ENCODE data around the gene SLC39A7. TPM values are rescaled to one million over a fixed set of nuclear protein-coding genes. Genes with fewer than 3 reads are reported as not detected.

Gene SLC39A7, protein sequence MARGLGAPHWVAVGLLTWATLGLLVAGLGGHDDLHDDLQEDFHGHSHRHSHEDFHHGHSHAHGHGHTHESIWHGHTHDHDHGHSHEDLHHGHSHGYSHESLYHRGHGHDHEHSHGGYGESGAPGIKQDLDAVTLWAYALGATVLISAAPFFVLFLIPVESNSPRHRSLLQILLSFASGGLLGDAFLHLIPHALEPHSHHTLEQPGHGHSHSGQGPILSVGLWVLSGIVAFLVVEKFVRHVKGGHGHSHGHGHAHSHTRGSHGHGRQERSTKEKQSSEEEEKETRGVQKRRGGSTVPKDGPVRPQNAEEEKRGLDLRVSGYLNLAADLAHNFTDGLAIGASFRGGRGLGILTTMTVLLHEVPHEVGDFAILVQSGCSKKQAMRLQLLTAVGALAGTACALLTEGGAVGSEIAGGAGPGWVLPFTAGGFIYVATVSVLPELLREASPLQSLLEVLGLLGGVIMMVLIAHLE
- 100 to 1,000 TPM in 1 of 2 donors, 10 to 100 TPM in 1; 91.5 to 102 TPM for total RNA-seq

DNA sequence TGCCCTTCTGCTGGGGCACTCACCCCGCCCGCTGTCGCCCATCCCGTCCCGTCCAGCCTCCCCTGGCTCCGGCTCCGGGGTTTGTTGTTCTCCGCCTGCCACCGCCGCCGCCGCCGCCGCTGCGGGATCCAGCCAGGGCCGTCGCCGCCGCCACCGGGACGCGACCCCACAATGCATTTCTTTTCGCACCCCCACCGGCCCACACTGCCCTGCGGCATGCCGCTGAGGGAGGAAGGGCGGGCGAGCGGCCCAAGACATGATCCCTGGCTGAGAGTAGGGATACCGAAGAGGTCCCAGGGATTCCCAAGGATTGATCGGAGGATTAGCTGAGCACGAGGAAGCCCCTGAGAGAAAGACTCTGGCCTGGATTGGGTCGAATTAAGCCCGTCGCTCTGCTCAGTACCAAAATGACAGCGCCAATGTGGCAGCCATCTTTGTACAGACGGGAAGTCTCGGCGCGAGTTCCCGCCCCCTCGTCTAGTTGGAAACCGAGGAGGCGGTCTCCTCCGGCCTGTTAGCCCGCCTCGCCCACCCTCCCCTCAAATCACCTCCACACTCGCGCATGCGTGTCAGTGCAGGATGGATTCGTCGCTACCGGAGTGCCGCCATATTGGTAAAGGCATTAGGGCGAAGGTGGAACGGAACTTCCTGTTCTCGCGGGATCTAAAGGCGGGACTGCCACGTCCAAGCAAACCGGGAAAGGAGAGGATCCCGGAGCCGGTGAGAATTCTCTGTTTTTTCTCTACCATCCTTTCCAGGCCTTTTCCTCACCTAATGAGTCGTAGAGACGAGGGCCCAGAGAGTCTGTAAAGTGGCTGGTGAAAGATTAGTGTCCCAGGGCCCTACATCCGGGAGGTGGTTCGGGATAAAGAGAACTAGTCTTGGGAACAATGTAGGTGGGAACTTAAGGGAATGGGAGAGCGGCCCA, at the start of gene SLC39A7, which contains the start of gene RXRB:
SLC39A7 (plus strand) TSS at position 649 of the 928 bp plus-strand sequence. CDS start 379 bp downstream, outside the sequence.
RXRB (minus strand) TSS at position 447 of the 928 bp plus-strand sequence; CDS start at position 258, 189 bp downstream.
- Mint-ChIP-seq H3K4me3 (peak within 1 kb of the TSS; percentile 100), H3K9me3 (no peaks in the 10 kb centered on the region), H3K4me1 (ENCODE audit: low read depth in 2 of 2) (peaks cover 66 to 73% of the 10 kb centered on the region in 2 donors), H3K36me3 (peaks cover 43% of the 10 kb centered on the region), H3K27ac (peak within 1 kb of the TSS; percentile 98 to 100), H3K27me3 (no peaks in the 10 kb centered on the region)
- ATAC-seq (peak; percentile 83 to 90), DNase-seq (ENCODE audit: low spot score) (peak; percentile 98)

DNA sequence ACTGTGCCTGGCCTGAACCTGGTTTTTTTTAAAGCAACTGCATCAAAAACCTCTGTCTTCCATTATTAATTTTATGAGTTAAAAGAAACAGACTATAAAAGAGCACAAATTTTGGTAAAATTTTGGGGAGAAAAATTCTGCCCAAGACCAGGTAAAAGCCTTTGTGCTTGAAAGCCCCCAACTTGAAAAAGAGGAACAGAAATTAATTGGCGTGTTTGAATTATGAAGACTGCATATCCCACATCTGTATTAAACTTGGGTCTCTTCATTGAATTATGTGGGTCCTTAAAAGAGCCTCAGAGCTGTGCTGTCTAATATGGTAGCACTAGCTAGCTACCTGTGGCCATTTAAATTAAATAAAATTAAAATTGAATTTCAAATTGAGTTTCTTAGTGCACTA, 49.6 kb upstream of the SLC39A7 start:
- Mint-ChIP-seq H3K36me3 (peaks cover 8% of the 10 kb centered on the region), H3K9me3 (peaks cover 3% of the 10 kb centered on the region), H3K4me3 (no peak overlapping the region), H3K4me1 (ENCODE audit: low read depth in 2 of 2) (no peaks in the 10 kb centered on the region), H3K27me3 (peaks cover 11 to 21% of the 10 kb centered on the region in 2 donors), H3K27ac (no peak overlapping the region)
- no peak for ATAC-seq
- DNase-seq (ENCODE audit: low spot score), result no peak

DNA sequence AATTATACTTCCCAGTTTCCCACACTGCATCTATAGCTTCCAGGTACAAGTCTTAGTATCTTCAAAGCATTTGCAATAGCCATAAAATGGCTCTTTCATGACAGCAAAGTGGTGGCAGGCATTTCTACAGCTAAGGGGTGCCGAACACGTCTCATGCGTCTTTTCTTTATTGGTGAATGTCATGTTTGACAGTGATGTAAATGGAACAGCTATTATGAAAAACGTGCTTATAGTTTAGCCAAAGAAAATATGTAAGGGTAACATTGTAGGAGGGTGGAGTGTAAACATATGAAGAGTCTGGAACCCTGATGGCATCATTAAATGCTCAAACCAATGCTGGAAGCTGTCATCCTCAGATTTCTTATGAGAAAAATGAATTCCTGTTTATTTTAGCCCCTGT, 46.3 kb upstream of the SLC39A7 start:
- no peak for DNase-seq (ENCODE audit: low spot score)
- H3K27ac Mint-ChIP-seq, result no peak overlapping the region
- peaks cover 8% of the 10 kb centered on the region for H3K36me3 Mint-ChIP-seq
- H3K9me3 Mint-ChIP-seq, result peaks cover 3% of the 10 kb centered on the region
- ATAC-seq, result no peak
- H3K4me1 Mint-ChIP-seq (ENCODE audit: low read depth in 2 of 2), result no peaks in the 10 kb centered on the region
- H3K4me3 Mint-ChIP-seq, result no peak overlapping the region
- H3K27me3 Mint-ChIP-seq, result peaks cover 7 to 15% of the 10 kb centered on the region in 2 donors

DNA sequence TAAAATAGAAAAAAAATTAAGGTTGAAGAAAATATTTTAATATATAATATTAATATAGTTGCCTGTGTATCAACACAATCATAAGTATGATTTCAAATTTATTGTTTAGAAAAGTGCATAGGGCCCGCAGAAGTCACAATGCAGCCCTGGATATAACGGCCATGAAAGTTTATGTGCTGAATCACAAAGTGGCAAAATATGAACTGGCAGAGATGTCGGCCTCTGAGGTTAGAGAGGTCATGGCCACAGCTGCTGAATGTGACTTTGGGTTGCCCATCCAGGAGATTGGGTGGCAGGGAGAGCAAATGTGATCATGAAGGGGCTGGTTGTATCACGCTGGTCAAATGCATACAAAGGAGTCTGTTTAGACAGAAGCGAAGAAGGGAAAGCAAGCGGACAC, 44.1 kb upstream of the SLC39A7 start:
- Mint-ChIP-seq H3K36me3 (peaks cover 6% of the 10 kb centered on the region), H3K9me3 (peaks cover 3% of the 10 kb centered on the region), H3K27ac (no peak overlapping the region)

DNA sequence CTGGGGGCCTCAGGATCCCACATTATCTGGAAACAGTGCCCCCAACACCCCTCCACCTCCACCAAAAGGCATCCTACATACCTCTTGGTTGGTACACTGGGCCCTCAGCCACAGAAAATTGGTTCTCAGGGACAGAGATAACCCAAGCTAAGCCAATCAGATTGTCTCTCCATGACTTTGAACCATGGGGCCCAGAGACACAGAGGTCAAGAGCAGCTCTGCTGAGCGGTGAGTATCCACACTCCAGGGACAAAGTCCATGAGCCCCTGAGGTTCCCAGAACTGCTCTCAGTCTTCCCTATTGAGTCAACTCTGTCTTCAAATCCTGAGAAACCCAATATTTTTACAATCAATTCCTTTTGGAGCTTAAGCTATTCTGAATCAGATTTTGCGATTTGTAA, 43.7 kb upstream of the SLC39A7 start:
- Mint-ChIP-seq H3K27me3 (peaks cover 2 to 8% of the 10 kb centered on the region in 2 donors), H3K4me1 (ENCODE audit: low read depth in 2 of 2) (peaks cover 7 to 9% of the 10 kb centered on the region in 2 donors), H3K4me3 (no peak overlapping the region), H3K36me3 (peaks cover 2% of the 10 kb centered on the region), H3K27ac (no peak overlapping the region), H3K9me3 (peaks cover under 1% of the 10 kb centered on the region)
- no peak for DNase-seq (ENCODE audit: low spot score)
- no peak for ATAC-seq

More for the DNA sequence above, 44.1 kb upstream of the SLC39A7 start:
- H3K4me1 Mint-ChIP-seq (ENCODE audit: low read depth in 2 of 2), result peaks cover 3 to 5% of the 10 kb centered on the region in 2 donors
- ATAC-seq (no peak), DNase-seq (ENCODE audit: low spot score) (no peak)
- no peak overlapping the region for H3K4me3 Mint-ChIP-seq
- peaks cover 1 to 8% of the 10 kb centered on the region in 2 donors for H3K27me3 Mint-ChIP-seq

DNA sequence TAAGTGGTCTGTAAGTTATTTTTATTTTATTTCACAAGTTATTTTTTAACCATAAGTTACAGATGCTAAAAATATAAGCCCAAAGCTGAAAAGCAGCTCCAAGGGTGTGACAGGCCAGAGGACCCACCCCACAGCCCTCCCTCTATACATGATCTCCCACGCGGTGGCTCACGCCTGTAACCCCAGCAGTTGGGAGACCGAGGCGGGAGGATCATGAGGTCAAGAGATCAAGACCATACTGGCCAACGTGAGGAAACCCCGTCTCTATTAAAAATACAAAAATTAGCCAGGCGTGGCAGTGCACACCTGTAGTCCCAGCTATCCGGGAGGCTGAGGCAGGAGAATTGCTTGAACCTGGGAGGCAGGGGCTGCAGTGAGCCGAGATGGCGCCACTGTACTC, 40.6 kb upstream of the SLC39A7 start:
- H3K36me3 Mint-ChIP-seq, result no peaks in the 10 kb centered on the region
- H3K4me1 Mint-ChIP-seq (ENCODE audit: low read depth in 2 of 2), result peaks cover 10% of the 10 kb centered on the region in 2 donors
- no peak for DNase-seq (ENCODE audit: low spot score)
- ATAC-seq, result no peak
- no peaks in the 10 kb centered on the region for H3K9me3 Mint-ChIP-seq
- H3K4me3 Mint-ChIP-seq, result no peak overlapping the region
- no peak overlapping the region for H3K27ac Mint-ChIP-seq
- peaks cover 2 to 5% of the 10 kb centered on the region in 2 donors for H3K27me3 Mint-ChIP-seq

DNA sequence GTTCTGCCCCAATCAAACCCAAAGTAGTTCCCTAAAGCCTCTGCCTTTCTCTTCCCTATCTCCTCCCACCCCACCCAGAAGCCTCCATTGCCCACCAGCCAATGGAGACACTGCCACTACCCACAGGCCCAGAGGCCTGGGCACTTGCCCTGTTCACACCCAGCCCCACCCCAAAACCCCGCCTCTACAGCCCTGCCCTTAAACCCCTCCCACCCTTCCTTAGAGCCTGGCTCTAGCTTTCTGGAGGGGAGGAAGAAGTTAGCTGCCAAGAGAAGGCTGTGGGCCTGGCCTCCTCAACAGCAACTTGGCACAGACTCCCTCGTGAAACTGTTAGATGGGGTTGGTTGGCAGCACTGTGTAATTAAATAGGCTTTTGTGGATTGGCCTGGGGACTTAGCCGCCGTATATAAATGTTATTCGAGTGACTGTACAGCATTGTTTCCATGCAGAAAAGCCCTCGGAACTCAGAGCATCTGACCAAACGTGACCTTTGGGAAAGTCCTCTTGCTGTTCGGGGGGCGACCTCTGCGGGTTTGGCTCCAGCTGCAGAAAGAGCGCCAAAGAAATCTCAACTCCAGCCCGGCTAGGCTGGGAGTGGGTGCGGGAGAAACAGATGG, 39.8 kb upstream of the SLC39A7 start:
- DNase-seq (ENCODE audit: low spot score) (no peak), ATAC-seq (no peak)
- Mint-ChIP-seq H3K9me3 (no peaks in the 10 kb centered on the region), H3K36me3 (no peaks in the 10 kb centered on the region), H3K27ac (peak overlapping the region in 1 of 2 donors; percentile 79), H3K4me3 (peak overlapping the region; percentile 85), H3K27me3 (peaks cover 2 to 5% of the 10 kb centered on the region in 2 donors), H3K4me1 (ENCODE audit: low read depth in 2 of 2) (peaks cover 10% of the 10 kb centered on the region in 2 donors)

DNA sequence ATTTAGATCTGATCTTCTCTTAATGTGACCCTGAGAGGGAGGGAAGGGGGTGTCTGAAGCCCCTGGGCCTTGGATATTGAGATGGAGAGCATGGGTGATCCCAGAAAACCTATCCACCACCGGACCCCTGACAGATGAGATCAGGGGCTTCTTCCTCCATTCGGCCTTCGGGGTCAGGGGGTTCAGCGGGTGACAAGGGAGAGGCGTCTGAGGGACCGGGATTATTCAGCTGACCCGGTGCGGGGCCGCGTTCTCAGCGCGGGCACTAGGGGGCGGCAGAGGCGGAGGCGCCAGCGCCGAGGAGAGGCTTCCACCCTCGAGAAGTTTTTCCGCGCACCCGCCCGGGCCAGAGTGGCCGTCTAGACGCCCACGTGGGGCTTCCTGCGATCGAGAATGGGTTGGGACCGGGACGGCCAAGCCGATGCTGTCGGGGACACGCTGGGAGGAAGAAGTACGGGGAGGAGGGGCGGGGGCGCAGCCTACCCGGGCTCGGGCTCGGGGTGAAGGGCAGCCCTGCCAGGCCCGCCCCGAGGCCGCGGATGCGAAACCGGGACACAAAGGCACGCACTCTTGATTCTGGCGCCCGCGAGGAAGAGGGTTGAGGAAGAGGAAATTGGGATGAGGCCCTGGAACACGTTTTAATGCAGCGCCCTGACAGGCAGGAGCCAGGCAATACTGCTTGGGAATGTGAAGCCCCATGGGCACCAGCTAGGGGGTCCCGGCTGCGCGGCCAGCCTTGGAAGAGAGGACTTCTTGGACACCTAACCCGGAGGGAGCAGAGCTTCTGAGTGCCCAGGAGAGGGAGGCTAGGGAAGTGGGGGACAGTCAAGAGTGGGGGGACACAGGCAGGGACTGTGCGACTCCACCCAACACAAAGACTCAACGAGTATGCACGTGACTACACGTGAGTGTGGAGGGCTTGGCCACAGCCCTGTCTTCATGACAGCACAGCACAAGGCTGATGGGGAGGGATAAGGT, 39.0 kb upstream of the SLC39A7 start:
- no peaks in the 10 kb centered on the region for H3K9me3 Mint-ChIP-seq
- H3K36me3 Mint-ChIP-seq, result no peaks in the 10 kb centered on the region
- H3K27ac Mint-ChIP-seq, result peak overlapping the region in 1 of 2 donors; percentile 79
- ATAC-seq (peak; percentile 91 to 93), DNase-seq (ENCODE audit: low spot score) (peak; percentile 89)
- H3K4me1 Mint-ChIP-seq (ENCODE audit: low read depth in 2 of 2), result peaks cover 10% of the 10 kb centered on the region in 2 donors
- peaks cover 2 to 5% of the 10 kb centered on the region in 2 donors for H3K27me3 Mint-ChIP-seq
- peak overlapping the region; percentile 85 for H3K4me3 Mint-ChIP-seq

DNA sequence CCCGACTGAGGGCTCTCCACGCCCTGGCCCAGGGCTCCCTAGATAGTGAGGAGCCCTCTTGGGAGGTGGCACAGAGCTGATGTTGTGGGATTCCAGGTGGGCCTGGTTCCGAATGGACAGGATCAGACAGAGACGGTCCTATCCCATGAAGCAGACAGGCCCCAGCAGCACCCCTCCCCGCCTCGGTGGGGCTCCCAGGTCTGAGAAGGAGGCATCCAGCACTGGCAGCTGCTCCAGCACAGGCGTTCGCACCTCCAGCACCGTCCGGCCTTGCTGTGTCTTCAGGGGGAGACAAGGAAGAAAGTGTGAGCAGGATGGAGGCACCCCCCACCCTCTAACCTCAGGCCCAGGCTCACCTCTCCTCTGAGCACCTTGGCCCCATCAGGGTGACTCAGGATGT, 37.1 kb upstream of the SLC39A7 start:
- Mint-ChIP-seq H3K9me3 (no peaks in the 10 kb centered on the region), H3K4me3 (no peak overlapping the region), H3K36me3 (no peaks in the 10 kb centered on the region), H3K4me1 (ENCODE audit: low read depth in 2 of 2) (peaks cover 10% of the 10 kb centered on the region in 2 donors), H3K27ac (no peak overlapping the region), H3K27me3 (peaks cover 2 to 5% of the 10 kb centered on the region in 2 donors)
- DNase-seq (ENCODE audit: low spot score) (no peak), ATAC-seq (no peak)

DNA sequence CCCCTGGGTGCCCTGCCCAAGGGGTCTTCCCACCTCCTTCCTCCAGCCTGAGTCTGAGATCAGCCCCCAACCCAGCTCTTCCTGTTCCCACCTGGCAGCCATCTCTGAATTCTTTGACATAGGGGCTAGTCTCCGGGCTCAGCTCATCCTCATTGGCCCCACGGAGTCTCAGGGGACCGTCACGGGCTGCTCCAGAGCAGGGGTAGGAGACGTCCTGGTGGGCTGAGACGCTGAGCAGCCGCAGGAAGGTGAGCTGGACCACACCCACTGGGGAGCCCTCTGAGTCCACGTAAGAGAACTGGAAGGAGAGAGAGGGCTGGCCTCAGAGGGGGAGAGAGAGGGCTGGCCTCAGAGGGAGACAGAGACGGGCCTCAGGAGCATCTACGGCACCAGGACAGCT, 36.5 kb upstream of the SLC39A7 start:
- Mint-ChIP-seq H3K4me3 (no peak overlapping the region), H3K27ac (no peak overlapping the region), H3K36me3 (no peaks in the 10 kb centered on the region), H3K9me3 (no peaks in the 10 kb centered on the region), H3K27me3 (peaks cover 2 to 5% of the 10 kb centered on the region in 2 donors), H3K4me1 (ENCODE audit: low read depth in 2 of 2) (peaks cover 10% of the 10 kb centered on the region in 2 donors)
- DNase-seq (ENCODE audit: low spot score) (peak; percentile 52), ATAC-seq (no peak)

DNA sequence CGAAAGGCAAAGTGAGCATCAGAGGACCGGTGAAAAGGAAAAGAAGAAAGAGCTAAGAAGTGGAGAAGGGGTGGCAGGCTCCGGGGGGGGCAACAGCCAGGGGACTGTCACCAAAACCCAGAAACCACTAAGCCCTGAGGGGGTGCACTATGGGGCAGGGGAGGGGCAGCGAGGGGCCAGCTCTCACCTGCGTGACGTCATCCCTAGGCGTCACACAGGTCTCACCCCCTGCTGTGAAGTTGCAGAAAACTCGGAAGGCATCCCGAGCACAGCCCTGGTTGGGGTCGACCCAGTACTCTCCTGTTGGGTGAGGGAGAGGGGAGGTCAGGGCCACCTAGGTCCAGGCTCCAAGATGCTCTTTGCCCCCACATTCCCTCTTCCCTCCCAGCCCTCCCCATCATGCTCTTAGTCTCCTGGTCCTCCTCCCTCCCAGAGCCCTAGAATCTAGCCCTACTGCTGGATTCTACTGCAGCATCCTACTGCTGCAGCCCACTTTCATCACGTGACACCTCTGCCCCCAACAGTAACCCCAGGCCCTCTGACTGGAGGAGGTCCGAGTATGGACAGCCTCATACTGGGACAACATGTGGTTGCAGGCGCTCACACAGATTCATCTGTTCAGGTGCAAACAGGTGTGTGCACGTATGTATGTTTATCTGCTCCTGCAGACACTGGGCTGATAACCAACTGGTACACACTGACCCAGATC, 35.8 kb upstream of the SLC39A7 start:
- no peaks in the 10 kb centered on the region for H3K9me3 Mint-ChIP-seq
- H3K27me3 Mint-ChIP-seq, result peaks cover 2 to 5% of the 10 kb centered on the region in 2 donors
- no peak overlapping the region for H3K4me3 Mint-ChIP-seq
- H3K27ac Mint-ChIP-seq, result no peak overlapping the region
- DNase-seq (ENCODE audit: low spot score) (peak; percentile 13), ATAC-seq (no peak)
- H3K36me3 Mint-ChIP-seq, result no peaks in the 10 kb centered on the region
- peaks cover 10% of the 10 kb centered on the region in 2 donors for H3K4me1 Mint-ChIP-seq (ENCODE audit: low read depth in 2 of 2)
